Inflammatory macrophage treated with lipopolysaccharide for 1 hour (primary cell): ENCODE results near the gene NELFCD.
"Not testable (repeated sequence)": the region's sequence is repeated elsewhere in the genome, so short reads cannot be mapped to it uniquely, and the experiment has no call there.

Source experiments
- DNase-seq, 2 donors: peaks; one replicate each; pipeline ENCODE4 v3.0.0-alpha.2; 2020 to 2022

The NELFCD gene

GRCh38 chr20:58975353-58975752, 5.7 kb upstream of the NELFCD start:
- no peak for DNase-seq

GRCh38 chr20:58976061-58976730, 4.9 kb upstream of the NELFCD start:
- peak; percentile 34 to 70 for DNase-seq

- DNase-seq: no peak
Measured at GRCh38 chr20:58978351-58979190, 2.5 kb upstream of the NELFCD start.

GRCh38 chr20:58981628-58982364, 740 bp downstream of the NELFCD start:
- DNase-seq: no peak

- no peak for DNase-seq
Measured at GRCh38 chr20:58982406-58983114, 1.5 kb downstream of the NELFCD start.

DNA sequence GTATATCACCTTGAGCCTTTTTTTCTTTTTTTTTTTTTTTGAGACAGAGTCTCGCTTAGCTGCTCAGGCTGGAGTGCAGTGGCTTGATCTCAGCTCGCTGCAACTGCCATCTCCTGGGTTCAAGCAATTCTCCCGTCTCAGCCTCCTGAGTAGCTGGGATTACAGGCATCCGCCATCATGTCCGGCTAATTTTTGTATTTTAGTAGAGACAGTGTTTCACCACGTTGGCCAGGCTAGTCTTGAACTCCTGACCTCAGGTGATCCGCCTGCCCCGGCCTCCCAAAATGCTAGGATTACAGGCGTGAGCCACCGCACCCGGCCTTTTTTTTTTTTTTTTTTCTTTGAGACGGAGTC, 2.0 kb downstream of the NELFCD start:
- not testable (repeated sequence) for DNase-seq

DNA sequence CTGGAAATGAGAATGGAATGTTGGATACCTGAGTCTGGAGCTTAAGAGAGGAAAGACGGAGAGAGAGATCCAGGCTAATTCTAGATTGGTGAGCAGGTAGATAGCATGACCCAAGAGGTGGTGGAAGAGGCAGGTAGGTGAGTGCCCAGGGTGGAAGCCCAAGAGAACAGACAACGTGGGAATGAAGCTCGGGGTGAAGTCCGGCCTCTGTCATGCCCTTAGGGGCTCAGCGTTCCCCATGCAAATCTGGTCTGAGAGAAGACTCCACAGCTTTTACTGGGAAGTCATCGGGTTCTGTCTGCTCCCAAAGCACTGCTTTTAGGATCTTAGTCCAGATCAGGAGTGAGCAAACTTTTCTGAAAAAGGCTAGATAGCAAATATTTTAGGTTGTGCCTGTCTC, 3.6 kb downstream of the NELFCD start:
- no peak for DNase-seq

- no peak for DNase-seq
Measured at GRCh38 chr20:58985656-58986055, 4.6 kb downstream of the NELFCD start.

DNA sequence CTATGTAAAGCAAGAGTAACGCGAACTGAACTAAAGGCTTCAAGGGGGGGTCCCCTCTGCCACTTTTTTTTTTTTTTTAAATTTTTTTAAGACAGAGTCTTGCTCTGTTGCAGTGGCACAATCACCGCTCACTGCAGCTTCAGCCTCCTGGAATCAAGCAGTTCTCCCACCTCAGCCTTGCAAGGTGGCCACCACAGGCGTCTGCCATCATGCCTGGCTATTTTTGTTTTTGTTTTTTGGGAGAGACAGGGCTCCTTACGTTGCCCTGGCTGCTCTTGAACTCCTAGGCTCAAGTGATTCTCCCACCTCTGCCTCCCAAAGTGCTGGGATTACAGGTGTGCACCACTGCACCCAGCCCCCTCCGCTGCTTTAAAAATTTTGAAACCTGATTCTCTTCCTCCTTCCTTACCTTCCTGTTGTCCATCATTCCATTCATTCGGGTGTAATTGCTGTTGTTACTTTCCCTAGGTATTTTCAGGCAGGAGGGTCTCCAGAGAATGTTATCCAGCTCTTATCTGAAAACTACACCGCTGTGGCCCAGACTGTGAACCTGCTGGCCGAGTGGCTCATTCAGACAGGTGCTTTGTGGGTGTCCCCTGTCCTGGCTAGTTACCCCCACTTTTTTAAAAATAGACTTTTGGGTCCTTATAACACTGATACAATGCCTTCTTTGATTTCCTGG, 5.4 kb downstream of the NELFCD start:
- DNase-seq: no peak

- no peak for DNase-seq
Measured at GRCh38 chr20:58986968-58987517, 6.0 kb downstream of the NELFCD start.

DNA sequence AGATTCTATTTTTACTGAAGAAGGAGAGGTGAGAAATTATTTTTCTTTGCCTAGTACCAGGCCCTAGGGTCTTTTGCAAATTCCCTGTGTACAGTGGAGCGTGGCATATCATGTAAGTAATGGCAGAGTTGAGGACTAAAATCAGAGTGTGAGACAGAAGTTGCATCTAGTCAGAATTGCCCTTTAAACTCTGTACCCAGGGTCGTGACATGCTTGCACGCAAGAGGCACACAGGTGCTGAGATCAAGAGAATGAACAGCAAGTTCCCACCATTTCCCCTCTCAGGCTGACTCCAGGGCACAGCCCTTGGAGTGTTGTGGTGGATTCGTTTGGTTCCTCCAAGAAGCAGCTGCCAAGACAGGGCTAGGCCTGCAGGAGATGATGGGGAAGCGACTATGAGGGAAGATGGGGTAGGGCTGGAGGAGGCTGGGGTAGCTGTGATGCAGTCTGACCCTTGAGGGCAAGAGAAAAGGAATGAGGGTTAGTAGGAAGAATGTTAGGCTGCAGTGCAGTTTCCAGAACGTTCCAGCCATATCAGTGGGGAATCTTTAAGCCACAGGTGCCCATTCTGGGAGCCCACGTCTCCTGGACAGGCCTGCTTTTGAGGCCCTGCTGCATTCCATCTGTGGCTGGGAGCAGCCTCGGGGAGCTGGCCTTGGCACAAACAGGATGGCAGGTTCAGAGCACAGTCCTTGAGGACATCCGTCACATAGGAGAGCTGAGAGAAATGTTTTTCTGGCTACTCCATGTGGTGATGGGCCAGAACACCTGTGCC, 6.9 kb downstream of the NELFCD start:
- no peak for DNase-seq

GRCh38 chr20:58988565-58988882, 7.5 kb downstream of the NELFCD start:
- no peak for DNase-seq

- DNase-seq: no peak
Measured at GRCh38 chr20:58989196-58989595, 8.1 kb downstream of the NELFCD start.

DNA sequence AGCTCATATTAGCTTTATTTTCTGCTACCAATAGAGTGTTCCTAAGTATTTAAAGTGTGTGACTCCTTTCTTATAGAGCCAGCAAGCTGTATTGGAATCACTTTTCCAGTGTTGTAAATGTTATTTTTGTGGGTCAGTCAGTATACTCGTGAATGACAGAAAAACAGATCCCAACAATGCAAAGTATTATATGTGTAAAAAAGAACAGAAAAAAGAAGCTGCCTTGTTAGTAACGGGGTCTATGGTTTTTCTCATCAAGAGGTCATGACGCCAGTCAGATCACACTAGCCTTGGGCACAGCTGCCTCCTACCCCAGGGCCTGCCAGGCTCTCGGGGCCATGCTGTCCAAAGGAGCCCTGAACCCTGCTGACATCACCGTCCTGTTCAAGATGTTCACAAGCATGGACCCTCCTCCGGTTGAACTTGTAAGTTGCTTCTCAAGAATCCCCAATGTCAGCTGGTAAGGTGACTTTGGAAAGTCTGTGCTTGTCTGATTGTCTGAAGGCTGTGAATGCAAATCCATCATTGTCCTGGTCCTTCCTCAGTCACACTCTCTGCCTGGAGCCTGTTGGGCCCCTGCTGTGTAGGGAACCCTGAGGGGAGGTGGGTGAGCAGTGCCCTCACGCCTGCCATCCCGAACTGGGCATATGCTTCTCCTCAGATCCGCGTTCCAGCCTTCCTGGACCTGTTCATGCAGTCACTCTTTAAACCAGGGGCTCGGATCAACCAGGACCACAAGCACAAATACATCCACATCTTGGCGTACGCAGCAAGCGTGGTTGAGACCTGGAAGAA, 9.8 kb downstream of the NELFCD start:
- no peak for DNase-seq

DNA sequence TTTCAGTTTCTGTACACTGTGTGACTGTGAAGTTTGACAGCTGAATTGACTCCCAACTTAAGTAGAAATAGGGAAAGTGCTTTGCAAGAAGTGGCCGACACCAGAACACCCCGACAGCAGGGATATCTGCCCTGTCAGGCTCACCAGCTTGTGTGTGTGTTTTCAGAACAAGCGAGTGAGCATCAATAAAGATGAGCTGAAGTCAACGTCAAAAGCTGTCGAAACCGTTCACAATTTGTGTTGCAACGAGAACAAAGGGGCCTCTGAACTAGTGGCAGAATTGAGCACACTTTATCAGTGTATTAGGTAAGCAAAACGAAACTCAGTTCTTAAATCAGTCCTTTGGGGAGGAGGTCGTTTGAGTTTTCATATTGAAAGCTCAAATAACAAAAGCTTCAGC, 10.7 kb downstream of the NELFCD start:
- DNase-seq: no peak

DNA sequence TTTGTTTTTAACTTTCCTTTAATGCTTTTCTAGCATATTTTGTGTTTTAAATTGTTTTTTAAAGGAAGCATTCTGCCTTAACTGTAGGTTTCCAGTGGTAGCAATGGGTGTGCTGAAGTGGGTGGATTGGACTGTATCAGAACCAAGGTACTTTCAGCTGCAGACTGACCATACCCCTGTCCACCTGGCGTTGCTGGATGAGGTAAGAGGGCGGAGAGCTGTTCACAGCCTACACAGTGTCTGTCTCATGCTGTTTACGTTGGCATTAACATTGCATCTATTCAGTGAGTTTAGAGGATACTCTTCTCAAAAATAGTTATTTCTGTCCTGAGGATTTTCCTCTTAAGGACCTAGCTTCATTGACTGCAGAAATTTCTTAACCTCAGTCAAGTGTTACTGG, 11.9 kb downstream of the NELFCD start:
- no peak for DNase-seq

GRCh38 chr20:58993332-58994248, 12.5 kb downstream of the NELFCD start:
- DNase-seq: no peak

DNA sequence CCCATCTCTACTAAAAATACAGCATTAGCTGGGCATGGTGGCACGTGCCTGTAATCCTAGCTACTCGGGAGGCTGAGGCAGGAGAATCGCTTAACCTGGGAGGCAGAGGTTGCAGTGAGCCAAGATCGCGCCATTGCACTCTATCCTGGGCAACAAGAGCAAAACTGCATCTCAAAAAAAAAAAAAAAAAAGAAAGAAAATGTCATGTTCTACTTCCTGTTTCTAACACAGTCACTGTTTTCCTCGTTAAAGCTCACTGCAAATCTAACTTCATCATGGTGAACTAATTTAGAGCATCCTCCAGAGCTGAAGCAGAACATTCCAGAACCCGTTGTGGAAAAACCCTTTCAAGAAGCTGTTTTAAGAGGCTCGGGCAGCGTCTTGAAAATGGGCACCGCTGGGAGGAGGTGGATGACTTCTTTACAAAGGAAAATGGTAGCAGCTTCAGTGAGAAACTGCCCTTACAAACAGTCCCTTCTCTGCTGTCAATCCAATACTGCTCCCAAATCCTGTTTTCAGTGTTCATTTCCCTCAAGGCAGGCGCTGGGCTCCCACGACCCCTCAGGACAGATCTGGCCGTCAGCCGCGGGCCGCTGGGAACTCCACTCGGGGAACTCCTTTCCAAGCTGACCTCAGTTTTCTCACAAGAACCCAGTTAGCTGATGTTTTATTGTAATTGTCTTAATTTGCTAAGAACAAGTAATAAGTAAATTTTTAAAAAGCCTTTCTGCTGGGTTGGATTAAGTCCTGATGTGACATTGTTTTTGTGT, 13.5 kb downstream of the NELFCD start:
- no peak for DNase-seq
